A673 (cell line): ENCODE results near the gene SLC6A6.

Experiments
- EZH2 ChIP-seq: fragments of 200-600 bp; sonication (generic); IDR thresholded peaks from 2 replicates; pipeline ENCODE4 v1.6.1; 2017; ENCODE audit warnings: borderline replicate concordance, low read depth, mild to moderate bottlenecking, mixed read lengths, antibody characterized with exemption, low read length; ENCODE audit not compliant: poor library complexity, severe bottlenecking
- TF ChIP-seq, protein P1 (sequence below): fragments of 300-800, 200-600 bp; sonication (generic); conservative IDR thresholded peaks from 2 replicates; pipeline ENCODE4 v1.5.1; 2017; ENCODE audit warnings: low read depth, mild to moderate bottlenecking, antibody characterized with exemption, low read length, moderate library complexity, mixed read lengths

DNA sequence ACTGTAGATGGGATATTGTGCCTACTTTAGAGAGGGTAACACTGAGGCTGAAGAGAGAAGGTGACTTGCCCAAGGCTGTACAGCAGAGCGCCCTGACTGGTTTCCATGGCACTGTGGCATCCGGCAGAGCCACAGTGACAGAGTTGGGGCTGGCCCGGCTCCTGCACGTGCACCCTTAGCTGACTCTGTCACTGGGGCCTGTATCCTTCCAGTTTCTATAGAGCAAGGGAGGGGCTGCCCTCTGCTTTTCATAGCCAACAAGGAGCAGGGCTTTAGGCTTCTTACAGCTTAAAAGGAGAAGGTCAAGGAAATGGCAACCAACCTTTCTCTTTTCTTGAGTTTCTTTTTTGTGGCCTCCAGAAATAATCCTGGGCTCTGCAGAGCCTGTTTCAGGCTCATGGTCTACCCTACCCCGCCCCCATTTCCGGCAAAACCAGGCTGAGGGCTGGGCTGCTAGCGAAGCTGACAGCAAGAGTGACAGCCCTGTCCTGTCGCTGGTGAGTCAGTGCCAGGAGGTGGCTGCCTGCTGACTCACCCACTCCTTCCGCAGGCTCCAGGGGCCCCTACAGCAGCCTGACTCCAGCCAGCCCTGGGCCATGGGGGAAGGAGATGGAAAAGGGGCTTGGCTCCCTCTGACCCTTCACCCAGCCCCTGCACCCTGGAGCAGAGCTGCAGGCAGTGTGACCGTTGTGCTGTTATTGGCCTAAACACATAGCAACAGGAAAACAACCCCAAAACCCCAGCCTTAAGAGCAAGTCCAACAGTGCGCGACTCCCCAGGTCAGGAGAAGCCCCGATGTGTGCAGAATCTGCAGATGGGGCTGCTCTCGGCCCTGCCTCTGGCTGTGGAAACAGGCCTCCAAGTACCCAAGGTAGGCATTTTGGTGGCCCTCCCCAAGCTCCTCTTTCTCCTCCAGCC, 29.8 kb downstream of the SLC6A6 start:
- TF ChIP-seq EZH2, result no peak
- TF ChIP-seq, protein P1, sequence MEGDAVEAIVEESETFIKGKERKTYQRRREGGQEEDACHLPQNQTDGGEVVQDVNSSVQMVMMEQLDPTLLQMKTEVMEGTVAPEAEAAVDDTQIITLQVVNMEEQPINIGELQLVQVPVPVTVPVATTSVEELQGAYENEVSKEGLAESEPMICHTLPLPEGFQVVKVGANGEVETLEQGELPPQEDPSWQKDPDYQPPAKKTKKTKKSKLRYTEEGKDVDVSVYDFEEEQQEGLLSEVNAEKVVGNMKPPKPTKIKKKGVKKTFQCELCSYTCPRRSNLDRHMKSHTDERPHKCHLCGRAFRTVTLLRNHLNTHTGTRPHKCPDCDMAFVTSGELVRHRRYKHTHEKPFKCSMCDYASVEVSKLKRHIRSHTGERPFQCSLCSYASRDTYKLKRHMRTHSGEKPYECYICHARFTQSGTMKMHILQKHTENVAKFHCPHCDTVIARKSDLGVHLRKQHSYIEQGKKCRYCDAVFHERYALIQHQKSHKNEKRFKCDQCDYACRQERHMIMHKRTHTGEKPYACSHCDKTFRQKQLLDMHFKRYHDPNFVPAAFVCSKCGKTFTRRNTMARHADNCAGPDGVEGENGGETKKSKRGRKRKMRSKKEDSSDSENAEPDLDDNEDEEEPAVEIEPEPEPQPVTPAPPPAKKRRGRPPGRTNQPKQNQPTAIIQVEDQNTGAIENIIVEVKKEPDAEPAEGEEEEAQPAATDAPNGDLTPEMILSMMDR, result no peak
